Caco-2 (cell line): ENCODE measurements around the gene EFL1. TPM values are rescaled to one million over a fixed set of nuclear protein-coding genes. Genes with fewer than 3 reads are reported as not detected.

Experiments
- BruUV-seq: library from RNA; stranded (reverse); fragments of 400-500 nt; replicated peaks from 2 replicates; lab custom pipeline; 2021; lab: Mats Ljungman, UMichigan
- CTCF ChIA-PET: fragments of 300-600 bp; sonication (Branson Sonifier 250); formaldehyde crosslinking; loops from one replicate; lab custom pipeline; 2022; ENCODE audit warnings: antibody characterized with exemption; lab: Charles Lee
- POLR2A ChIA-PET: fragments of 300-600 bp; sonication (Branson Sonifier 250); formaldehyde crosslinking; loops from one replicate; lab custom pipeline; 2022; ENCODE audit warnings: antibody characterized with exemption; lab: Charles Lee
- DNase-seq, 2 experiments: peaks; one replicate each; pipeline versions ENCODE4 v3.0.0 to v3.0.0-alpha.2; 2020 to 2022
- H3K27me3 ChIP-seq: replicated peaks from 2 replicates; pipeline ENCODE4 v1.6.0; 2011; ENCODE audit warnings: low read length; ENCODE audit not compliant: control insufficient read depth, insufficient read depth
- H3K36me3 ChIP-seq: 2 replicates; pipeline ENCODE4 v1.5.1; 2011; ENCODE audit warnings: low read length; ENCODE audit not compliant: control insufficient read depth, insufficient read depth
- H3K4me1 ChIP-seq: fragments of 250-450 bp; sonication (Bioruptor Pico); 2 replicates; pipeline ENCODE4 v1.5.1; 2020; ENCODE audit warnings: mild to moderate bottlenecking
- H3K4me3 ChIP-seq: 2 replicates; pipeline ENCODE4 v1.5.1; 2011; ENCODE audit warnings: low read depth, mild to moderate bottlenecking, control low read depth, low read length
- H3K9me3 ChIP-seq: fragments of 250-450 bp; sonication (Bioruptor Pico); 2 replicates; pipeline ENCODE4 v1.5.1; 2020; ENCODE audit warnings: mild to moderate bottlenecking, moderate library complexity
- H3K27ac Mint-ChIP-seq: one replicate; pipeline ENCODE4 v1.8.0; 2022; ENCODE audit warnings: mixed read lengths; ENCODE audit not compliant: unreplicated experiment
- H3K27me3 Mint-ChIP-seq: one replicate; pipeline ENCODE4 v1.8.0; 2022; ENCODE audit warnings: mixed read lengths; ENCODE audit not compliant: insufficient read depth, unreplicated experiment
- H3K36me3 Mint-ChIP-seq: one replicate; pipeline ENCODE4 v1.8.0; 2022; ENCODE audit warnings: mild to moderate bottlenecking, mixed read lengths; ENCODE audit not compliant: insufficient read depth, unreplicated experiment
- H3K4me1 Mint-ChIP-seq: one replicate; pipeline ENCODE4 v1.8.0; 2022; ENCODE audit warnings: low read depth, mixed read lengths; ENCODE audit not compliant: unreplicated experiment
- H3K4me3 Mint-ChIP-seq: one replicate; pipeline ENCODE4 v1.8.0; 2022; ENCODE audit warnings: mild to moderate bottlenecking, moderate library complexity, mixed read lengths; ENCODE audit not compliant: unreplicated experiment
- H3K9me3 Mint-ChIP-seq: one replicate; pipeline ENCODE4 v1.8.0; 2022; ENCODE audit warnings: mixed read lengths; ENCODE audit not compliant: unreplicated experiment
- intact Hi-C: fragments of 100-400 bp; cut with micrococcal nuclease; formaldehyde crosslinking; loops from one replicate; pipeline ENCODE4 v1.10.0; 2022; ENCODE audit not compliant: unreplicated experiment
- total RNA-seq: library from RNA; stranded (reverse); gene quantifications from 2 replicates; pipeline ENCODE4 v1.2.3, GENCODE V29; 2022
- TF ChIP-seq, protein P1 (sequence below), 2 experiments: fragments of 200-600 bp in 1 of 2; IDR thresholded peaks; 1 replicate in 1 of 2; 2 replicates in 1 of 2; pipeline versions ENCODE4 v1.5.1 to v1.8.0; 2011 to 2022; ENCODE audit warnings: antibody characterized with exemption in 1 of 2, control low read depth in 1 of 2, inconsistent platforms in 1 of 2, low read depth in 1 of 2, low read length in 1 of 2, mild to moderate bottlenecking in 1 of 2, moderate library complexity in 1 of 2; ENCODE audit not compliant: insufficient read depth in 1 of 2, severe bottlenecking in 1 of 2, unreplicated experiment in 1 of 2

EFL1 gene
- total RNA-seq, 1 experiment from 2014 or later = 10.3 TPM

DNA sequence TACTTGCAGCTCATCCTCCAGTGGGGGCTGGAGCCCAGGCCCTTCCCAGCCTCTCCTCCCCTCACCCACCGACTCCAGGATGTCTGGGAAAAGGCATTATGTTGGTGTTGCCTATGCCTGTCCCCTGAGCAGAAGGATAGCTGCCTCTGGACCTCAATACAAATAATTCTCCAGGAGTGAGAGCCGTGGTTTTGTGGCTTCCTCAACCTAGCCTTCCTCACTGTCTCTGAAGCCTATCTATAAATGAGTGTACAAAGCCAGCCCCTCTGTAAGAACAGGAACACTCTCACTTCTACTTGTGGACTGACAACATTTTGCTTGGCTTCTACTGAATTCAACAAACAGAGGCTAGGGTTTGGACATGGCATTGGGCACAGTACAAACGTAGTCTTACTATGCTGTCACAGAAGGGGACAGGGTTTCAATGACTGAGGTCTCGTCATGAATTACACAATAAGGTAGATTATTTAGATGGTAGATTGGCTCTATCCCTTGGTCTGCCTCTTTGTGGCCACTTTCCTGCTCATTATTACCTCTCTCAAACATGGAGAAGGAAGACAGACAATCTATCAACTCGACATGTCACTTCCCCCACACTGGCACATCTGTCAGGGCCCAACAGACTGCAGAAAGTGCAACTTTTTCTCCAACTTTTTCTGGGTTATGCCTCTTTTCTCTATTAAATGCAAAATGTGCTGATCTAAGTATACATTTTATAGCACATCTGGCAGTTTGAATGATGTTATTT is 134.0 kb downstream of the EFL1 start:
- no peaks in the 10 kb centered on the region for H3K9me3 Mint-ChIP-seq

DNA sequence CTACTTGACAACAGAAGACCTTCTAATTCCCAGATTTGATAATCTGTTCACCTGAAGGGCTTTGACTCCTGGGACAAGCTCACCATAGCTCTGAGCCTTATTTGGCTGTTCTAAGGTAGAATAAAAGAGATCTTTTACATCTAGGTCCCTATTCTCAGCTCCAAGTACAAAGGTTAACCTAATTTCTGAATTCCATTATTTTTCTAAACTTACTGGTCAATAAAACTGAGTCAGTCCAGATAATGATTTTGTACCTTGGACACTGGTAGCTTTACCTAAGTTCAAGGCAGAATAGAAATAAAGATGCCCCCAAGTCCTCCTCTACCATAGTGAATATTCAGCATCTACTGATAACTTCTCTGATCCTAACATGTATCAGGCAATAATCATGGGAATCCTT is 135.0 kb downstream of the EFL1 start:
- Histone ChIP-seq H3K4me3 (no peak overlapping the region), H3K9me3 (no peaks in the 10 kb centered on the region), H3K36me3 (no peaks in the 10 kb centered on the region), H3K4me1 (no peaks in the 10 kb centered on the region), H3K27me3 (no peaks in the 10 kb centered on the region)
- intact Hi-C loops = no loop called here
- CTCF ChIA-PET = no interaction called here
- Mint-ChIP-seq H3K27ac (no peak overlapping the region), H3K27me3 (no peaks in the 10 kb centered on the region), H3K36me3 (peaks cover 13% of the 10 kb centered on the region), H3K9me3 (no peaks in the 10 kb centered on the region), H3K4me1 (no peaks in the 10 kb centered on the region), H3K4me3 (no peak overlapping the region)
- BruUV-seq = no TSS peak
- DNase-seq = no peak
- TF ChIP-seq, protein P1, sequence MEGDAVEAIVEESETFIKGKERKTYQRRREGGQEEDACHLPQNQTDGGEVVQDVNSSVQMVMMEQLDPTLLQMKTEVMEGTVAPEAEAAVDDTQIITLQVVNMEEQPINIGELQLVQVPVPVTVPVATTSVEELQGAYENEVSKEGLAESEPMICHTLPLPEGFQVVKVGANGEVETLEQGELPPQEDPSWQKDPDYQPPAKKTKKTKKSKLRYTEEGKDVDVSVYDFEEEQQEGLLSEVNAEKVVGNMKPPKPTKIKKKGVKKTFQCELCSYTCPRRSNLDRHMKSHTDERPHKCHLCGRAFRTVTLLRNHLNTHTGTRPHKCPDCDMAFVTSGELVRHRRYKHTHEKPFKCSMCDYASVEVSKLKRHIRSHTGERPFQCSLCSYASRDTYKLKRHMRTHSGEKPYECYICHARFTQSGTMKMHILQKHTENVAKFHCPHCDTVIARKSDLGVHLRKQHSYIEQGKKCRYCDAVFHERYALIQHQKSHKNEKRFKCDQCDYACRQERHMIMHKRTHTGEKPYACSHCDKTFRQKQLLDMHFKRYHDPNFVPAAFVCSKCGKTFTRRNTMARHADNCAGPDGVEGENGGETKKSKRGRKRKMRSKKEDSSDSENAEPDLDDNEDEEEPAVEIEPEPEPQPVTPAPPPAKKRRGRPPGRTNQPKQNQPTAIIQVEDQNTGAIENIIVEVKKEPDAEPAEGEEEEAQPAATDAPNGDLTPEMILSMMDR (IDR thresholded peaks at IDR 0.05; ENCODE audit: insufficient read depth in 1 of 2, low read depth in 1 of 2, low read length in 1 of 2, severe bottlenecking in 1 of 2, unreplicated experiment in 1 of 2) = no peak
- POLR2A ChIA-PET = no interaction called here

More for the DNA sequence above, 134.0 kb downstream of the EFL1 start:
- no peaks in the 10 kb centered on the region for H3K9me3 ChIP-seq
- H3K27ac Mint-ChIP-seq = no peak overlapping the region
- no peaks in the 10 kb centered on the region for H3K27me3 Mint-ChIP-seq
- H3K4me1 Mint-ChIP-seq = no peaks in the 10 kb centered on the region
- CTCF ChIA-PET = no interaction called here
- no TSS peak for BruUV-seq
- POLR2A ChIA-PET = no interaction called here
- H3K4me3 Mint-ChIP-seq = no peak overlapping the region
- intact Hi-C loops = no loop called here
- TF ChIP-seq, protein P1 (IDR thresholded peaks at IDR 0.05; ENCODE audit: insufficient read depth in 1 of 2, low read depth in 1 of 2, low read length in 1 of 2, severe bottlenecking in 1 of 2, unreplicated experiment in 1 of 2) = no peak
- no peaks in the 10 kb centered on the region for H3K27me3 ChIP-seq
- no peaks in the 10 kb centered on the region for H3K36me3 ChIP-seq
- DNase-seq = no peak
- no peaks in the 10 kb centered on the region for H3K4me1 ChIP-seq
- H3K36me3 Mint-ChIP-seq = peaks cover 13% of the 10 kb centered on the region
- H3K4me3 ChIP-seq = no peak overlapping the region

DNA sequence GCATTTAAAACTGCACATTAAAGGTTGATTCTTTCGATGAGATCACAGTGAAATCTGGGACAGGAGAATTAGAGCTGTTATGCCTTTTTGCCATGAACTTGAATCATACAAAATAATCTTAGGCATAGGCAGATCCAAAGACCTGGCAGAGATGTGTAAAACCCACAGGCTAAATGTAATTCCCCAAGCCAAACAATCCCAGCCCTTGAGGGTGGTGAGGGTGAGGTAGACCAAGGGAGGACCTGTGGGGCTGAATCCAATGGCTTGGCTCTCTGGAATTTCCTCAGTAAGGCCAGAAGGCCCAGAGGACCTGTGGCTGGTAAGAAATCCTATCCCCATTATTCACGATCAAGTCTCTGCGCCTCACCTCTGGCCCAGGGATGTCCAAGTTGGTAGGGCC is 136.2 kb downstream of the EFL1 start:
- H3K9me3 Mint-ChIP-seq = no peaks in the 10 kb centered on the region
- Histone ChIP-seq H3K27me3 (no peaks in the 10 kb centered on the region), H3K36me3 (no peaks in the 10 kb centered on the region), H3K9me3 (no peaks in the 10 kb centered on the region), H3K4me3 (no peak overlapping the region), H3K4me1 (no peaks in the 10 kb centered on the region)
- intact Hi-C loops = no loop called here
- no peaks in the 10 kb centered on the region for H3K27me3 Mint-ChIP-seq
- TF ChIP-seq, protein P1 (IDR thresholded peaks at IDR 0.05; ENCODE audit: insufficient read depth in 1 of 2, low read depth in 1 of 2, low read length in 1 of 2, severe bottlenecking in 1 of 2, unreplicated experiment in 1 of 2) = no peak
- DNase-seq = no peak
- ChIA-PET CTCF (no interaction called here), POLR2A (no interaction called here)
- no peaks in the 10 kb centered on the region for H3K4me1 Mint-ChIP-seq
- H3K4me3 Mint-ChIP-seq = no peak overlapping the region
- no peak overlapping the region for H3K27ac Mint-ChIP-seq
- H3K36me3 Mint-ChIP-seq = peaks cover 11% of the 10 kb centered on the region
- BruUV-seq = no TSS peak
